OCI-LY7 (cell line): ENCODE data around the gene SIK3. TPM values are rescaled to one million over a fixed set of nuclear protein-coding genes. Genes with fewer than 3 reads are reported as not detected.
"Not testable (repeated sequence)": the region's sequence is repeated elsewhere in the genome, so short reads cannot be mapped to it uniquely, and the experiment has no call there.

ENCODE experiments used
- BruUV-seq: library from RNA; stranded (reverse); fragments of 400-500 nt; replicated peaks from 2 replicates; lab custom pipeline; 2021; lab: Mats Ljungman, UMichigan
- CTCF ChIA-PET: fragments of 300-600 bp; sonication (Branson Sonifier 250); formaldehyde crosslinking; loops from one replicate; lab custom pipeline; 2022; ENCODE audit warnings: antibody characterized with exemption; ENCODE audit not compliant: unreplicated experiment; lab: Charles Lee
- POLR2A ChIA-PET: fragments of 300-600 bp; sonication (Branson Sonifier 250); formaldehyde crosslinking; loops from one replicate; lab custom pipeline; 2022; ENCODE audit warnings: antibody characterized with exemption; lab: Charles Lee
- DNase-seq: peaks from one replicate; pipeline ENCODE4 v3.0.0-alpha.2; 2015; ENCODE audit warnings: low spot score
- H2AFZ ChIP-seq: fragments of 200-600 bp; sonication (generic), shearing (Covaris generic); 2 replicates; pipeline ENCODE4 v1.6.1; 2014; ENCODE audit warnings: mild to moderate bottlenecking, antibody characterized with exemption, low read length, moderate library complexity
- H3K27ac ChIP-seq: fragments of 200-600 bp; sonication (generic); 2 replicates; pipeline ENCODE4 v1.5.1; 2014; ENCODE audit warnings: mixed run types, low read depth, mild to moderate bottlenecking, moderate library complexity, low read length, inconsistent platforms; ENCODE audit not compliant: poor library complexity, severe bottlenecking
- H3K36me3 ChIP-seq: fragments of 200-600 bp; sonication (generic); 2 replicates; pipeline ENCODE4 v1.6.1; 2014; ENCODE audit warnings: mild to moderate bottlenecking, antibody characterized with exemption, low read length, moderate library complexity, mixed read lengths; ENCODE audit not compliant: insufficient read depth
- H3K4me1 ChIP-seq: fragments of 200-600 bp; sonication (generic); 2 replicates; pipeline ENCODE4 v1.5.1; 2014; ENCODE audit warnings: mild to moderate bottlenecking, low read length; ENCODE audit not compliant: insufficient read depth, poor library complexity, severe bottlenecking
- H3K4me2 ChIP-seq: fragments of 200-600 bp; sonication (generic); 2 replicates; pipeline ENCODE4 v1.6.1; 2014; ENCODE audit warnings: mild to moderate bottlenecking, low read length
- H3K4me3 ChIP-seq: fragments of 200-600 bp; sonication (generic); 2 replicates; pipeline ENCODE4 v1.5.1; 2014; ENCODE audit warnings: mild to moderate bottlenecking, low read depth, low read length; ENCODE audit not compliant: poor library complexity, severe bottlenecking
- H3K79me2 ChIP-seq: fragments of 200-600 bp; sonication (generic); 2 replicates; pipeline ENCODE4 v1.6.1; 2016; ENCODE audit warnings: low read depth, mild to moderate bottlenecking, low read length, moderate library complexity, mixed read lengths; ENCODE audit not compliant: insufficient read depth
- H3K9me2 ChIP-seq: fragments of 200-600 bp; sonication (generic); 2 replicates; pipeline ENCODE4 v1.6.1; 2016; ENCODE audit warnings: mild to moderate bottlenecking, low read length, mixed read lengths; ENCODE audit not compliant: insufficient read depth
- H3K9me3 ChIP-seq: fragments of 200-600 bp; sonication (generic); 2 replicates; pipeline ENCODE4 v1.6.1; 2014; ENCODE audit warnings: mild to moderate bottlenecking, mixed run types, low read length, mixed read lengths
- H4K20me1 ChIP-seq: fragments of 200-600 bp; sonication (generic); 2 replicates; pipeline ENCODE4 v1.6.1; 2014; ENCODE audit warnings: mild to moderate bottlenecking, antibody characterized with exemption, low read length, moderate library complexity, mixed read lengths; ENCODE audit not compliant: insufficient read depth
- CTCF ChIP-seq: fragments of 200-600 bp; sonication (generic); conservative IDR thresholded peaks from 2 replicates; pipeline ENCODE4 v1.5.1; 2014; ENCODE audit warnings: mild to moderate bottlenecking, antibody characterized with exemption, low read length, moderate library complexity, mixed read lengths
- EZH2phosphoT487 ChIP-seq: fragments of 200-600 bp; sonication (generic); IDR thresholded peaks from 2 replicates; pipeline ENCODE4 v1.6.1; 2018; ENCODE audit warnings: low read depth, borderline replicate concordance, mild to moderate bottlenecking, mixed run types, antibody characterized with exemption, low read length, moderate library complexity, mixed read lengths
- intact Hi-C: fragments of 100-400 bp; cut with micrococcal nuclease; formaldehyde crosslinking; loops from one replicate; pipeline ENCODE4 v1.10.0; 2022; ENCODE audit not compliant: unreplicated experiment
- total RNA-seq, 2 experiments: library from RNA; depleted of rRNA in 1 of 2; stranded (reverse); fragments of >200 nt in 1 of 2; shearing (Covaris generic) in 1 of 2; gene quantifications; 2 replicates each; pipeline ENCODE4 v1.2.3, GENCODE V29; 2014 to 2022

Gene SIK3
- total RNA-seq, 2 experiments from 2014 or later: 29.3 to 72.9 TPM

GRCh38 chr11:117143871-117144476, 45.7 kb upstream of the SIK3 start, which contains the start of gene PAFAH1B2:
Gene PAFAH1B2 (plus strand): TSS chr11:117144287. CDS start chr11:117152448, 8,161 bp downstream.
- H3K9me2 ChIP-seq: no peaks in the 10 kb centered on the region
- peak; percentile 98 for DNase-seq
- peak within 1 kb of the TSS; percentile 85 for H2AFZ ChIP-seq
- ChIA-PET POLR2A (interaction anchor here (0.6 to 3.2 kb wide), 16 partner anchors 12 to 418 kb away, joined by 3 to 18 read pairs (median 4); partner anchors contain the start of genes PCSK7 and SIDT2), CTCF (interaction anchor here (0.6 to 1.2 kb wide), 4 partner anchors 21 to 45 kb away, joined by 3 to 8 read pairs (median 3); partner anchors contain the start of gene SIDT2)
- no peaks in the 10 kb centered on the region for H3K9me3 ChIP-seq
- peak within 1 kb of the TSS; percentile 76 for H3K4me2 ChIP-seq
- peaks cover 35% of the 10 kb centered on the region for H3K36me3 ChIP-seq
- H3K4me1 ChIP-seq: peaks cover 30% of the 10 kb centered on the region
- H3K27ac ChIP-seq: peak within 1 kb of the TSS; percentile 64
- peaks cover 48% of the 10 kb centered on the region for H3K79me2 ChIP-seq
- peaks cover 23% of the 10 kb centered on the region for H4K20me1 ChIP-seq
- no TSS peak for BruUV-seq
- intact Hi-C loops: loop anchor here (1.0 to 5.0 kb wide), 2 partner anchors 34 to 88 kb away; partner anchors contain the start of genes PCSK7, RNF214 and SIDT2
- H3K4me3 ChIP-seq: peak within 1 kb of the TSS; percentile 94
- TF ChIP-seq EZH2phosphoT487 (no peak), CTCF (no peak)

GRCh38 chr11:117143390-117143789, 45.2 kb upstream of the SIK3 start:
- no peak for TF ChIP-seq CTCF
- TF ChIP-seq EZH2phosphoT487: no peak
- intact Hi-C loops: loop anchor here (5.0 kb wide), 1 partner anchor 89 kb away; the partner anchor contains the start of genes PCSK7 and RNF214
- ChIA-PET POLR2A (interaction anchor here (0.6 to 3.2 kb wide), 13 partner anchors 21 to 418 kb away, joined by 3 to 18 read pairs (median 4); partner anchors contain the start of genes PCSK7 and SIDT2), CTCF (interaction anchor here (0.6 to 1.2 kb wide), 3 partner anchors 20 to 45 kb away, joined by 3 read pairs; no protein-coding TSS in a partner anchor)
- peaks cover 23% of the 10 kb centered on the region for H4K20me1 ChIP-seq
- peaks cover 31% of the 10 kb centered on the region for H3K4me1 ChIP-seq
- no peaks in the 10 kb centered on the region for H3K9me2 ChIP-seq
- peak overlapping the region; percentile 85 for H2AFZ ChIP-seq
- H3K4me2 ChIP-seq: peak overlapping the region; percentile 76
- no peaks in the 10 kb centered on the region for H3K9me3 ChIP-seq
- H3K36me3 ChIP-seq: peaks cover 29% of the 10 kb centered on the region
- DNase-seq: peak; percentile 55
- TSS peak; percentile 97 for BruUV-seq
- H3K27ac ChIP-seq: peak overlapping the region; percentile 64
- H3K79me2 ChIP-seq: peaks cover 42% of the 10 kb centered on the region
- peak overlapping the region; percentile 94 for H3K4me3 ChIP-seq

GRCh38 chr11:117137223-117138086, 39.2 kb upstream of the SIK3 start:
- POLR2A ChIA-PET, H3K4me3 ChIP-seq, DNase-seq, BruUV-seq, H3K27ac ChIP-seq, H3K4me1 ChIP-seq, intact Hi-C loops, CTCF ChIA-PET, H3K9me2 ChIP-seq, H2AFZ ChIP-seq, H3K4me2 ChIP-seq, H3K36me3 ChIP-seq, H3K9me3 ChIP-seq, H4K20me1 ChIP-seq, H3K79me2 ChIP-seq: not testable (repeated sequence)

GRCh38 chr11:117134979-117135378, 36.8 kb upstream of the SIK3 start:
- H3K36me3 ChIP-seq, H2AFZ ChIP-seq, intact Hi-C loops, H4K20me1 ChIP-seq, H3K4me1 ChIP-seq, POLR2A ChIA-PET, H3K9me3 ChIP-seq, H3K27ac ChIP-seq, BruUV-seq, H3K79me2 ChIP-seq, CTCF ChIA-PET, H3K4me2 ChIP-seq, DNase-seq, H3K9me2 ChIP-seq, H3K4me3 ChIP-seq: not testable (repeated sequence)
